Measurements from ENCODE around the gene NPFFR1.
A peak's percentile ranks its signal among the peaks of the same experiment; 100 is the strongest.

The NPFFR1 gene

DNA sequence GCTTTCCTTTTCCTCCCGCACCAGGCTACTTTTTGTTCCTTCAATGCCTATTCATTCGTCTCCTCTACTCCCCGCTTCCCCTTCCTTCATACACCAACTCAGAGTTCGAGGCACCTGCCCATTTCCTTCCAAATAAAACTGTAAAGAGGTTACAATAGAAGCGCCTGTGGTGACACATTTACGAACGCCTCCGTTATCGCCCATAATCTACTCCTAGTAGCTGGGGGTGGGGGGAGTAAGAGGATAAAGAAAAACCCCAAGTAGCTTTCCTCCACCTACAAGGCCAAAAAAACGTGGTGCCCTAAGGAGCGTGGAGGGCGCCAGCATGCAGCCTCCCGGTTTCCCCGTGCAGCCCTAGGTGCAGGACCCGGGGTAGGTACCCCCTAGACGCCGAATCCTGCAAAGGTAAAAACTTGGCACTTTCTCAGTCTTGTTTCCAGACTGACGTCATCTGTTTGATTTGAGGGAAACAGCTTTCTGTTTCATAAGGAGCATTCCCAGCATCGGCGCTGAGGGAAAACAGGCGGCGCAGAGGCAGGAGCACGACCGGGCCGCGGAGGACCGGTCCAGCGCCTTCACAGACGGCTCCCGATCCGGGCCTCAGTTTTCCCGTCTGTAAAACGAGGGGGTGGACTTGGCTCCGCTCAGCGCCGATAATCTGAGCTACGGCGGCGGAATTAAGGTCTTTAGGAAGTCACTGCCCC is 51.5 kb downstream of the NPFFR1 start:
- Histone ChIP-seq H4K91ac (ENCODE audit: low read length) (no peak overlapping the region), H3K36me3 (ENCODE audit: control insufficient read depth in 1 of 2, insufficient read depth in 2 of 2, low read depth in 1 of 2, low read length in 2 of 2) (peaks cover 4 to 30% of the 10 kb centered on the region in 2 experiments), H4K8ac (ENCODE audit: low read length) (peak overlapping the region; percentile 24), H2BK15ac (ENCODE audit: low read depth, poor library complexity, severe bottlenecking) (peak overlapping the region; percentile 52), H3K9ac (ENCODE audit: low read length) (peak overlapping the region; percentile 94), H3K27me3 (ENCODE audit: control insufficient read depth in 1 of 2, insufficient read depth in 1 of 2, low read length in 2 of 2) (peaks cover 0 to 2% of the 10 kb centered on the region in 2 experiments), H2AFZ (ENCODE audit: low read depth, low read length) (no peak overlapping the region), H2BK120ac (ENCODE audit: low read depth, low read length) (peak overlapping the region; percentile 79), H3K4ac (ENCODE audit: low read depth in 1 of 2, low read length in 2 of 2) (peak overlapping the region; percentile 24 to 85), H2AK5ac (ENCODE audit: low read length, severe bottlenecking) (no peak overlapping the region), H2BK5ac (ENCODE audit: low read depth, low read length, poor library complexity, severe bottlenecking) (no peak overlapping the region), H3K27ac (ENCODE audit: low read length, poor library complexity, severe bottlenecking) (peak overlapping the region; percentile 12), H3K14ac (ENCODE audit: low read length in 2 of 2) (no peak overlapping the region), H3K4me2 (ENCODE audit: low read length, poor library complexity, severe bottlenecking) (peak overlapping the region; percentile 90), H3K4me1 (ENCODE audit: control insufficient read depth, insufficient read depth, low read depth, low read length) (no peaks in the 10 kb centered on the region), H2BK12ac (ENCODE audit: low read length in 2 of 2) (no peak overlapping the region), H3K18ac (ENCODE audit: low read depth in 1 of 2, low read length in 2 of 2) (peak overlapping the region; percentile 87 to 96), H3K9me3 (ENCODE audit: control insufficient read depth, low read length) (no peaks in the 10 kb centered on the region), H3K4me3 (ENCODE audit: insufficient read depth in 1 of 2, low read depth in 1 of 2, low read length in 2 of 2) (peak overlapping the region; percentile 91 to 95), H3K23ac (ENCODE audit: low read length in 2 of 2) (peak overlapping the region in 1 of 2 experiments; percentile 83), H3K79me1 (replicated peaks; ENCODE audit: low read length, poor library complexity, severe bottlenecking) (peaks cover 9% of the 10 kb centered on the region)
- WGBS, result 3% methylated on average over 34 of the region's 39 CpGs
- peak; percentile 84 for DNase-seq

DNA sequence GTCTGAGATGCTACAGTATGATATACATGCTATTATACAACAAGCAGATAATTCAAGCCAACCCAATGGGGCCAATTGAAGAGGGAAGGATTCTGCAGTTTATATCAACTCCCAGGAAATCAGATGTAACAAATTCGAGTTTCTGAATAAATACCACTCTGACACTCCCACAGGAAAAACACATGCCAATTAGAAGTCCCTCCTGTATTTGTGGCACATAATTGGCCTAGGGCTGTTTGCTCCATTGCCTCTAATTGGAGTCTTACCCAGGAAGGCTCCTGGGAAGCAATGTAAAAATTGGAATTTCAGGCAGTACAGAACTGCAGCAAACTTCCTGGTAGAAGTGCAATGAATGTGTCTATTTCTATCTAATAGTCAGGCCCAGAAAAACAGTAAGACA is 55.3 kb downstream of the NPFFR1 start:
- no peak overlapping the region for H3K14ac ChIP-seq (ENCODE audit: low read length in 2 of 2)
- H3K27ac ChIP-seq (ENCODE audit: low read length, poor library complexity, severe bottlenecking), result no peak overlapping the region
- 86% methylated on average over 1 of the region's 1 CpG for WGBS
- H3K9me3 ChIP-seq (ENCODE audit: control insufficient read depth, low read length), result no peaks in the 10 kb centered on the region
- peaks cover 4 to 46% of the 10 kb centered on the region in 2 experiments for H3K36me3 ChIP-seq (ENCODE audit: control insufficient read depth in 1 of 2, insufficient read depth in 2 of 2, low read depth in 1 of 2, low read length in 2 of 2)
- H3K18ac ChIP-seq (ENCODE audit: low read depth in 1 of 2, low read length in 2 of 2), result no peak overlapping the region
- no peak overlapping the region for H3K23ac ChIP-seq (ENCODE audit: low read length in 2 of 2)
- H4K91ac ChIP-seq (ENCODE audit: low read length), result no peak overlapping the region
- H3K4me2 ChIP-seq (ENCODE audit: low read length, poor library complexity, severe bottlenecking), result no peak overlapping the region
- DNase-seq, result no peak
- no peak overlapping the region for H2BK5ac ChIP-seq (ENCODE audit: low read depth, low read length, poor library complexity, severe bottlenecking)
- no peak overlapping the region for H3K9ac ChIP-seq (ENCODE audit: low read length)
- H2BK12ac ChIP-seq (ENCODE audit: low read length in 2 of 2), result no peak overlapping the region
- no peak overlapping the region for H4K8ac ChIP-seq (ENCODE audit: low read length)
- H2AK5ac ChIP-seq (ENCODE audit: low read length, severe bottlenecking), result no peak overlapping the region
- peaks cover 2% of the 10 kb centered on the region for H3K4me1 ChIP-seq (ENCODE audit: control insufficient read depth, insufficient read depth, low read depth, low read length)
- H2BK120ac ChIP-seq (ENCODE audit: low read depth, low read length), result no peak overlapping the region
- no peaks in the 10 kb centered on the region for H3K27me3 ChIP-seq (ENCODE audit: control insufficient read depth in 1 of 2, insufficient read depth in 1 of 2, low read length in 2 of 2)
- peaks cover 11% of the 10 kb centered on the region for H3K79me1 ChIP-seq (replicated peaks; ENCODE audit: low read length, poor library complexity, severe bottlenecking)
- no peak overlapping the region for H2BK15ac ChIP-seq (ENCODE audit: low read depth, poor library complexity, severe bottlenecking)
- no peak overlapping the region for H3K4ac ChIP-seq (ENCODE audit: low read depth in 1 of 2, low read length in 2 of 2)
- H3K4me3 ChIP-seq (ENCODE audit: insufficient read depth in 1 of 2, low read depth in 1 of 2, low read length in 2 of 2), result no peak overlapping the region
- no peak overlapping the region for H2AFZ ChIP-seq (ENCODE audit: low read depth, low read length)

DNA sequence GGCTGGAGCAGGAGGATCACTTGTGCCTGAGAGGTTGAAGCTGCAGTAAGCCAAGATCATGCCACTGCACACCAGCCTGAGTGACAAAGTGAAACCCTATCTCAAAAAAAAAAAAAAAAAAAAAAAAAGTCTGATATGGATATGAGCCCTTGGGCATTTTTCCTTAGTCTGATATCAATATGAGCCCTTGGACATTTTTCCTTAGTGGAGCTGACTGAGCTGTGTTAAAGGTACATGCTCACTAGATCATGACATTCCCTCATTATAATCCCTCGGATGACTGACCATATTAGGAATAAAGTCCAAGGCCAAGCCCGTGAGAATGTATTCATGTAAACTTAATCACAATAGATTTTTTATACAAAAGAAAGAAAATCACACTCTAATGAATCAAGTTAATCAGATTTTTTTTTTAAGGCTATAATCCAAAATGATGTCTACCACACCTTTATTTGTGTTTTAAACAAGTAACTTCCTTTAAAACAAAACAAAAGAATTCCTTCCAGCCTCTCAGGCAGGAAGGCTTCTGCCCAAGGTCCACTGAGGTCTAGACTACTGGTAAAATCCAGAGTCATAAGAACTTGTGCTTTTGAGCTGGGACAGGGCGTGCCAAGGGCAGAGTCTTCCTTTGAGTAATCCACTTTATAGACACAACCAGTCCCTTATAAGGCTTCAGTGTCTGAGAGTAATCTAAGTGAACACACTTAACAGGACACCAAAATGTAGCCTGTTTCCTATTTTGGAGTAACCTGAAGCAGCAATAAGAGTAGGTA is 56.1 kb downstream of the NPFFR1 start:
- Histone ChIP-seq H2AFZ (ENCODE audit: low read depth, low read length) (no peak overlapping the region), H3K36me3 (ENCODE audit: control insufficient read depth in 1 of 2, insufficient read depth in 2 of 2, low read depth in 1 of 2, low read length in 2 of 2) (peaks cover 4 to 46% of the 10 kb centered on the region in 2 experiments), H2AK5ac (ENCODE audit: low read length, severe bottlenecking) (no peak overlapping the region), H3K27ac (ENCODE audit: low read length, poor library complexity, severe bottlenecking) (no peak overlapping the region), H3K4me1 (ENCODE audit: control insufficient read depth, insufficient read depth, low read depth, low read length) (peaks cover 2% of the 10 kb centered on the region), H3K27me3 (ENCODE audit: control insufficient read depth in 1 of 2, insufficient read depth in 1 of 2, low read length in 2 of 2) (no peaks in the 10 kb centered on the region), H3K4ac (ENCODE audit: low read depth in 1 of 2, low read length in 2 of 2) (no peak overlapping the region), H3K14ac (ENCODE audit: low read length in 2 of 2) (no peak overlapping the region), H2BK5ac (ENCODE audit: low read depth, low read length, poor library complexity, severe bottlenecking) (no peak overlapping the region), H3K23ac (ENCODE audit: low read length in 2 of 2) (no peak overlapping the region), H4K8ac (ENCODE audit: low read length) (no peak overlapping the region), H4K91ac (ENCODE audit: low read length) (no peak overlapping the region), H3K4me2 (ENCODE audit: low read length, poor library complexity, severe bottlenecking) (no peak overlapping the region), H2BK120ac (ENCODE audit: low read depth, low read length) (no peak overlapping the region), H3K4me3 (ENCODE audit: insufficient read depth in 1 of 2, low read depth in 1 of 2, low read length in 2 of 2) (no peak overlapping the region), H3K79me1 (replicated peaks; ENCODE audit: low read length, poor library complexity, severe bottlenecking) (peaks cover 10% of the 10 kb centered on the region), H3K9me3 (ENCODE audit: control insufficient read depth, low read length) (no peaks in the 10 kb centered on the region), H2BK12ac (ENCODE audit: low read length in 2 of 2) (no peak overlapping the region), H2BK15ac (ENCODE audit: low read depth, poor library complexity, severe bottlenecking) (no peak overlapping the region), H3K9ac (ENCODE audit: low read length) (no peak overlapping the region), H3K18ac (ENCODE audit: low read depth in 1 of 2, low read length in 2 of 2) (peak overlapping the region in 1 of 2 experiments; percentile 18)
- no peak for DNase-seq
- WGBS, result no CpG with 5 or more reads among the region's 3 CpGs

DNA sequence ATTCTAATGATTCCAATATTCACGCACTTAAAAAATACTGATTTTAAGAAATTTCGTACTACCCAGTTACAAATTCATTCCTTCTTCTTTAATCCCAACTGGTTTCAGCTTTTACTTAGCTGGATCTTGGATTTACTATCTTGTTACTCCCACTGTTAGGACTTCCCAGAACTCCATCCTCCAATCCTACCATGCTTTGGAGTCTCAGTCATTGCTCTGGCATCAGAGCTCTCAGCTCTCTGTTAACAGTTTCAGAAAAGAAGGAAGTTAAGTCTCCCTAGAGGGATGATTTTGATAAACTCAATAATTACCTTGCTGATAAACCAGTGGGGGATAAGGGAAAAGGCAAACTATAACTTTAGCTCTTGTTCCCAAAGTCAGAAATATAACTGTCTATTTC is 60.1 kb downstream of the NPFFR1 start:
- over 99% methylated on average over 2 of the region's 2 CpGs for WGBS

More for the DNA sequence above, 60.1 kb downstream of the NPFFR1 start:
- no peak overlapping the region for H3K18ac ChIP-seq (ENCODE audit: low read depth in 1 of 2, low read length in 2 of 2)
- H2BK120ac ChIP-seq (ENCODE audit: low read depth, low read length), result no peak overlapping the region
- peaks cover 10% of the 10 kb centered on the region for H3K79me1 ChIP-seq (replicated peaks; ENCODE audit: low read length, poor library complexity, severe bottlenecking)
- DNase-seq, result no peak
- no peaks in the 10 kb centered on the region for H3K9me3 ChIP-seq (ENCODE audit: control insufficient read depth, low read length)
- no peak overlapping the region for H2BK12ac ChIP-seq (ENCODE audit: low read length in 2 of 2)
- H3K9ac ChIP-seq (ENCODE audit: low read length), result no peak overlapping the region
- no peak overlapping the region for H2BK5ac ChIP-seq (ENCODE audit: low read depth, low read length, poor library complexity, severe bottlenecking)
- H3K4me3 ChIP-seq (ENCODE audit: insufficient read depth in 1 of 2, low read depth in 1 of 2, low read length in 2 of 2), result no peak overlapping the region
- H3K4me1 ChIP-seq (ENCODE audit: control insufficient read depth, insufficient read depth, low read depth, low read length), result peaks cover 2% of the 10 kb centered on the region
- H3K23ac ChIP-seq (ENCODE audit: low read length in 2 of 2), result no peak overlapping the region
- H3K36me3 ChIP-seq (ENCODE audit: control insufficient read depth in 1 of 2, insufficient read depth in 2 of 2, low read depth in 1 of 2, low read length in 2 of 2), result peaks cover 0 to 30% of the 10 kb centered on the region in 2 experiments
- H3K14ac ChIP-seq (ENCODE audit: low read length in 2 of 2), result no peak overlapping the region
- H3K27ac ChIP-seq (ENCODE audit: low read length, poor library complexity, severe bottlenecking), result no peak overlapping the region
- H4K8ac ChIP-seq (ENCODE audit: low read length), result no peak overlapping the region
- no peak overlapping the region for H2AFZ ChIP-seq (ENCODE audit: low read depth, low read length)
- H4K91ac ChIP-seq (ENCODE audit: low read length), result no peak overlapping the region
- no peak overlapping the region for H2BK15ac ChIP-seq (ENCODE audit: low read depth, poor library complexity, severe bottlenecking)
- no peaks in the 10 kb centered on the region for H3K27me3 ChIP-seq (ENCODE audit: control insufficient read depth in 1 of 2, insufficient read depth in 1 of 2, low read length in 2 of 2)
- no peak overlapping the region for H2AK5ac ChIP-seq (ENCODE audit: low read length, severe bottlenecking)
- H3K4me2 ChIP-seq (ENCODE audit: low read length, poor library complexity, severe bottlenecking), result no peak overlapping the region
- H3K4ac ChIP-seq (ENCODE audit: low read depth in 1 of 2, low read length in 2 of 2), result no peak overlapping the region
